ENCODE results near the gene NEDD4L. TPM values are rescaled to one million over a fixed set of nuclear protein-coding genes. Genes with fewer than 3 reads are reported as not detected.

NEDD4L gene
- total RNA-seq, 1 experiment from 2014 or later = 42.9 TPM

DNA sequence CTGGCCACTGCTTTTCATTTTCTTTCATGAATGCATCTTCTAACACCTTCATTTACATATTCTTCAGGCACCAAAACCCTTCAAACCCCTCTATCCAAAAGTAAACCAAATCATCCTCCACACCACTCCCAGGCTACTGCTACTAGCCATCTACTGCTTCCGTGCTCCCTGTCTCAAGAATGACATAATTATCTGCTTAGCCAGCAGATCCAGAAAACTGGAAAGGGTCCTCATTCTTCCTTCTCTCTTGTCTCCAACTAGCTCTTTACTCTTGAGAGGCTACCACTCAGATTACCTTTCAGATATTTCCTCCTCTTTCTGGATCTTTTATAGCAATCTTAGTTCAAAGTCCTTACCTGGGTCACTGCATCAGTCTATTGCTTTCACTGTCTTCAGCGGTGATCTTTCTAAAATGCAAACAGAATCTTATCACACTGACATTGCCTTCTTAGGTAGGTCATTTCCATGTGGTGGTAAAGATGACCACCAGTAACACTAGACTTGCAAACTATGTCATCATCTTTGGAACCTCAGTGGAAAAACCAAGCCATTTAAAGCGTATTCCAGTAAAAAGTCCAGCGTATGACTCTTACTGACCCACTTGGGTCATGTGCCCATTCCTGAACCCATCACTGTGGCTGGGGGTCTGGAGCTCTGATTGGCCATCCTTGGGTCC is 15.8 kb upstream of the NEDD4L start:
- intact Hi-C loops (cut with micrococcal nuclease; ENCODE audit: unreplicated experiment) (no loop called here), in situ Hi-C loops (cut with HindIII; ENCODE audit: low pct_unique_long_range_greater_than_20kb, low sequenced_read_pairs) (no loop called here)
- ChIA-PET CTCF (no interaction called here), POLR2A (no interaction called here)
- no peak for TF ChIP-seq POLR2AphosphoS5 (IDR thresholded peaks at IDR 0.05; ENCODE audit: low read depth, low read length)
- no peak for TF ChIP-seq REST (IDR thresholded peaks at IDR 0.05; ENCODE audit: insufficient read depth in 1 of 2, low read depth in 2 of 2, low read length in 1 of 2)
- TF ChIP-seq SIN3A (IDR thresholded peaks at IDR 0.05; ENCODE audit: borderline replicate concordance, insufficient read depth, low read depth, low read length) = no peak
- no peaks in the 10 kb centered on the region for H3K9me3 ChIP-seq (ENCODE audit: control insufficient read depth, insufficient read depth, low read depth, low read length)
- no peak overlapping the region for H3K27ac ChIP-seq (ENCODE audit: low read length)
- no peaks in the 10 kb centered on the region for H3K36me3 ChIP-seq (ENCODE audit: control insufficient read depth, insufficient read depth, low read length)
- ATAC-seq (no peak), DNase-seq (ENCODE audit: low read depth, low spot score) (no peak)
- no TSS peak for BruUV-seq (replicated peaks)
- no peaks in the 10 kb centered on the region; the same call in 1 of the 2 replicates for H3K27me3 ChIP-seq (ENCODE audit: control insufficient read depth, insufficient read depth, low read length)
- H3K4me3 ChIP-seq (ENCODE audit: low read depth in 2 of 2, low read length in 2 of 2) = no peak overlapping the region
- no peaks in the 10 kb centered on the region for H3K4me1 ChIP-seq (ENCODE audit: control insufficient read depth, insufficient read depth, low read length)

DNA sequence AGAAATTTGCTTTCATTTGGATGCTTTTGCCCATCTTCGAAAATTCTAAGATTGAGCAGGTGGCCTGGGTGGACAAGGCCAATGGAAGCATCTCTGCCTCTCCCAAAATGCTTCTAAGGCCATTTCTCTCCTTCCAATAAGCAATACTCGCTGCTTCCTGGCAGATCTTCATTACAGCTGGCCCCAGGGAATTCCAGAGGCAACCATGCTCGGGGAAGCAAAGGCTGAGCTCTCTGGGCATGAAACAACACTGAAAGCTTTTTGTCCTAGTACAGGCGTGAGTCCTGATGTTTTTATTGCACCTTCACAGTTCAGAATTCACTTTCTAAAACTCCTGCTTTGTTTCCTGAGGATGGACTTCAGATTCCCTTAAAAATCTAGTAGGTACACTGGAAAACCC is 11.8 kb upstream of the NEDD4L start:
- ChIA-PET POLR2A (no interaction called here), CTCF (no interaction called here)
- in situ Hi-C loops (cut with HindIII; ENCODE audit: low pct_unique_long_range_greater_than_20kb, low sequenced_read_pairs) (no loop called here), intact Hi-C loops (cut with micrococcal nuclease; ENCODE audit: unreplicated experiment) (no loop called here)
- Histone ChIP-seq H3K9me3 (ENCODE audit: control insufficient read depth, insufficient read depth, low read depth, low read length) (no peaks in the 10 kb centered on the region), H3K36me3 (ENCODE audit: control insufficient read depth, insufficient read depth, low read length) (no peaks in the 10 kb centered on the region), H3K4me3 (ENCODE audit: low read depth in 2 of 2, low read length in 2 of 2) (no peak overlapping the region), H3K27ac (ENCODE audit: low read length) (no peak overlapping the region), H3K4me1 (ENCODE audit: control insufficient read depth, insufficient read depth, low read length) (no peaks in the 10 kb centered on the region), H3K27me3 (ENCODE audit: control insufficient read depth, insufficient read depth, low read length) (no peaks in the 10 kb centered on the region; the same call in 1 of the 2 replicates)
- ATAC-seq (no peak), DNase-seq (ENCODE audit: low read depth, low spot score) (no peak)
- BruUV-seq (replicated peaks) = no TSS peak
- TF ChIP-seq, protein P1, sequence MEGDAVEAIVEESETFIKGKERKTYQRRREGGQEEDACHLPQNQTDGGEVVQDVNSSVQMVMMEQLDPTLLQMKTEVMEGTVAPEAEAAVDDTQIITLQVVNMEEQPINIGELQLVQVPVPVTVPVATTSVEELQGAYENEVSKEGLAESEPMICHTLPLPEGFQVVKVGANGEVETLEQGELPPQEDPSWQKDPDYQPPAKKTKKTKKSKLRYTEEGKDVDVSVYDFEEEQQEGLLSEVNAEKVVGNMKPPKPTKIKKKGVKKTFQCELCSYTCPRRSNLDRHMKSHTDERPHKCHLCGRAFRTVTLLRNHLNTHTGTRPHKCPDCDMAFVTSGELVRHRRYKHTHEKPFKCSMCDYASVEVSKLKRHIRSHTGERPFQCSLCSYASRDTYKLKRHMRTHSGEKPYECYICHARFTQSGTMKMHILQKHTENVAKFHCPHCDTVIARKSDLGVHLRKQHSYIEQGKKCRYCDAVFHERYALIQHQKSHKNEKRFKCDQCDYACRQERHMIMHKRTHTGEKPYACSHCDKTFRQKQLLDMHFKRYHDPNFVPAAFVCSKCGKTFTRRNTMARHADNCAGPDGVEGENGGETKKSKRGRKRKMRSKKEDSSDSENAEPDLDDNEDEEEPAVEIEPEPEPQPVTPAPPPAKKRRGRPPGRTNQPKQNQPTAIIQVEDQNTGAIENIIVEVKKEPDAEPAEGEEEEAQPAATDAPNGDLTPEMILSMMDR (IDR thresholded peaks at IDR 0.05) = no peak
- TF ChIP-seq POLR2AphosphoS5 (IDR thresholded peaks at IDR 0.05; ENCODE audit: low read depth, low read length) (no peak), TCF7L2 (IDR thresholded peaks at IDR 0.05; ENCODE audit: low read depth, low read length) (no peak)

DNA sequence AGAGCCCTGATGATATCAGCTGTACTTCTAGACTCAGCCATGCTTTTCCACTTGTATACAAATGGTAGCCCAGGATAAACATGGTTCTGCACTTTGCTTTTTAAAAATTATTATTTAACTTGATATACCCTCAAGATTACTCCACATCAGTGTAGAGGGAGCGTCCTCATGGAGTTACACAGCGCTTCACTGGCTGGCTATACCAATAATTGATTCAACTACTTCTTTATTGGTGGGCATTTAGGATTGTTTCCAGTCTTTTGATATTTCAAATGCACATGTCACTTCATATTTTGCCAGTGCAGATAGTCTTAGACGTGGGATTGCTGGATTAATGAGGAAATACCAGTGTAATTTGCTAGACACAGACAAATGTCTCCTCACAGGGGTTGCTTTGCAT is 10.8 kb upstream of the NEDD4L start:
- TF ChIP-seq, protein P1 (IDR thresholded peaks at IDR 0.05) = no peak
- TF ChIP-seq TCF7L2 (IDR thresholded peaks at IDR 0.05; ENCODE audit: low read depth, low read length) = no peak
- no peak for TF ChIP-seq REST (IDR thresholded peaks at IDR 0.05; ENCODE audit: insufficient read depth in 1 of 2, low read depth in 2 of 2, low read length in 1 of 2)
- TF ChIP-seq SIN3A (IDR thresholded peaks at IDR 0.05; ENCODE audit: borderline replicate concordance, insufficient read depth, low read depth, low read length) = no peak
- no peak for TF ChIP-seq POLR2AphosphoS5 (IDR thresholded peaks at IDR 0.05; ENCODE audit: low read depth, low read length)
- no peaks in the 10 kb centered on the region for H3K9me3 ChIP-seq (ENCODE audit: control insufficient read depth, insufficient read depth, low read depth, low read length)
- no peaks in the 10 kb centered on the region for H3K4me1 ChIP-seq (ENCODE audit: control insufficient read depth, insufficient read depth, low read length)
- no peak overlapping the region for H3K4me3 ChIP-seq (ENCODE audit: low read depth in 2 of 2, low read length in 2 of 2)
- ATAC-seq = no peak
- no peak for DNase-seq (ENCODE audit: low read depth, low spot score)
- intact Hi-C loops (cut with micrococcal nuclease; ENCODE audit: unreplicated experiment) (no loop called here), in situ Hi-C loops (cut with HindIII; ENCODE audit: low pct_unique_long_range_greater_than_20kb, low sequenced_read_pairs) (no loop called here)
- no peaks in the 10 kb centered on the region for H3K36me3 ChIP-seq (ENCODE audit: control insufficient read depth, insufficient read depth, low read length)
- H3K27me3 ChIP-seq (ENCODE audit: control insufficient read depth, insufficient read depth, low read length) = no peaks in the 10 kb centered on the region
- no TSS peak for BruUV-seq (replicated peaks)
- ChIA-PET CTCF (no interaction called here), POLR2A (no interaction called here)
- no peak overlapping the region for H3K27ac ChIP-seq (ENCODE audit: low read length)
